GM19193 (cell line): ENCODE measurements around the gene LETMD1.

ENCODE experiments used
- POLR2A ChIP-seq: IDR thresholded peaks from 4 replicates; pipeline ENCODE4 v1.6.1; 2011; ENCODE audit not compliant: insufficient read depth, insufficient read length; ENCODE audit errors: extremely low read depth

LETMD1 gene

DNA sequence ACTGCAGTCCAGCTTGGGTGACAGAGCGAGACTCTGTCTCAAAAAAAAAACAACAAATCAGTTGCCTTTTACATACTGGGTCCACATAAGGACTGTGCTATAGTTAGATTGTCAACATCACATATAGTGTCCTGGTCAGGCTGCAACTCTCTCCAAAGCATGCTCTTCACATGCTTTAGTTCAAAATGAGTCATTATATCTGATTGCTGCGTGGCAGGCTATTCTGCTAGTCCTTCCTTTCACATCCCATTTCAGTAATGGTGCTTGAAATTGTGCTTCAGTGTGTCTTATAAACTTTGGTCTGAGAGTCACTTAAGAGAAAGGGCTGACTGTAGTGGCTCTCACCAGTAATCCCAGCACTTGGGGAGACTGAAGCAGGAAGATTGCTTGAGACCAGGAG is 6.9 kb downstream of the LETMD1 start:
- TF ChIP-seq POLR2A: no peak

- no peak for TF ChIP-seq POLR2A
Observed at GRCh38 chr12:51056242-51056641, 8.1 kb downstream of the LETMD1 start.

DNA sequence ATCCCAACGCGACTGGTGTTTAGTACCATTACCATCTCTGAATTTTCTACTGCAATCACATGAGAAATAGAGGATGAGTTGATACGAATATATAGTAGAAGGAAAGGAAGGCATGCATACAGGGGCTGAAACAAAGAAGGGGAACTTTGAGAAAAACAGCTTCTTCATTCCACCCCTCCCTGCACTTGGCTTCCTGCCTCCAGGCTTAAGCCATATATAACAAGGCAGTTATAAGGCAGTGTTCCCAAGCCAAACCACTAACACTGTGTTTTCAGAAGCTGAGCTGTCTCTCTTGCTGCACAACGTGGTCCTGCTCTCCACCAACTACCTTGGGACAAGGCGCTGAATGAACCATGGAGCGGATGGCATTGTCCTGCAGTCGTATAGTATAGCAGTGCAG is 11.0 kb downstream of the LETMD1 start:
- TF ChIP-seq POLR2A: no peak

- no peak for TF ChIP-seq POLR2A
Observed at GRCh38 chr12:51062631-51063397, 14.7 kb downstream of the LETMD1 start.

DNA sequence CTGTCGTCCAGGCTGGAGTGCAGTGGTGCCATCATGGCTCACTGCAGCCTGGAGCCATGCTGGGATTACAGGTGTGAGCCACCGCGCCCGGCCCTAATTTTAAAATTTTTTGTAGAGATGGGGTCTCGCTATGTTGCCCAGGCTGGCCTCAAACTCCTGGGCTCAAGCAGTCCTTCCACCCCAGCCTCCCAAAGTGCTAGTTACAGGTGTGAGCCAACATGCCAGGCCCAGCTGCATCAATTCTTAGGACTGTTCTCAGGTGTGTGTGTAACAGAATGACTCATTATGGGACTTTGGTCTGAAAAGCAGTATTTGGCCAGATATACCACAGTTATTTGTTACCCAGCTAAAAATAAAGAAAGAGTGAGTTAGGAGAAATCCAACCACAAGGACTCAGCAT is 17.4 kb downstream of the LETMD1 start:
- no peak for TF ChIP-seq POLR2A

GRCh38 chr12:51067229-51067628 is 19.1 kb downstream of the LETMD1 start:
- no peak for TF ChIP-seq POLR2A

DNA sequence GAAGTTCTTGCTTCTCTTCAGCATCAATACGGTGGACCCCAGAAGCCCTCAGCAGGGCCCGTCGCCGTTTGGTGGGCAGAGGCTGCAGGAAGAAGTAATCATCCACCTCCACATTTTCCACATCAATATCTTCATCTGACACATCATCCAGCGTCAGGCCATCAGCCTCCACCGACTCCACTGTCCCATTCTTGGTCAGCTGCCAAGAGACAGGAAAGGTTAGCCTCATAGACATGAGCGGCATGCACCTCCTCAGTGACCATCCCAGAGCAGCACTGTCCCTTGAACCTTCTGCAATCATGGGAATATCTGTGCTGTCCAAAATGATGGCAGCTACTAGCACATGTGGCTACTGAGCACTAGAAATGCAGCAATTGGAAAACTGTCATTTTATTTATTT is 19.6 kb downstream of the LETMD1 start:
- no peak for TF ChIP-seq POLR2A

DNA sequence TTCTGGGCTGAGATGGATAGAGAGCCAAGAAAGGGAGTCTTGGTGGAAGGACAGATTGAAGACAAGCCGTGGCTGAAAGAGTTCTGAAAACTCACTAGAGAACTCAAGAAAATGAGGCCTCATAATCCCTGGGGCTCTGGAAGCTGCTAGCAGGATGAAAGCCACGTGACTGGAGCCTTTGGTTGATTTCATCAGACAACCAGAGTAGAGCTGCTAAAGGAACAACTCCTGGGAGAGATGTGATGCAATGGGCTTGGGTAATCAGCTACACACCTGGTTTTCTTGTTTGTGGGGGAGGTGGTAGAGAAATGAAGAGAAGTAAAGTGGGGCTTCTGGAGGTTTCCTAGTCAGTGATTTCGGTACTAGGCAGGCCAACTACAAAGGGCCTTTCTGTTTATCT is 21.9 kb downstream of the LETMD1 start:
- no peak for TF ChIP-seq POLR2A

DNA sequence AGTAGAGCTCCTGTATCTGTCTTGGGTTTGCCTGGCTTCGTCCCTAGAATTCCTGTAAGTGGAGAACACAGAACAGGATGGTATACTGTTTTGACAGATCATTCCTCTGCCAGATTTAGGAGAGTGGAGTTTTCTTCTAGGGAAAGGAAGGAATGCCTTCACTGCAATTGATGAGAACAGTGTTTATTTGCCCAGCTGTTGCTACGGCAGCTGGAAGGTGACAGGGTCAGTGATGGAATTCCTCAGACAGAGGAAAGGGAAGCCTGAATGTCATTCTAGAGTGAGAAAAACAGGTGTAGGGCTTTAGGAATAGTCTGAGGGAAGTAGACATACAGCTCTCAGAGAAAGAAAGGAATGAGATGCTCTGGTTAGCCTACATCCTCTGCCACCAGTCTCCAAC is 23.5 kb downstream of the LETMD1 start:
- TF ChIP-seq POLR2A: no peak

DNA sequence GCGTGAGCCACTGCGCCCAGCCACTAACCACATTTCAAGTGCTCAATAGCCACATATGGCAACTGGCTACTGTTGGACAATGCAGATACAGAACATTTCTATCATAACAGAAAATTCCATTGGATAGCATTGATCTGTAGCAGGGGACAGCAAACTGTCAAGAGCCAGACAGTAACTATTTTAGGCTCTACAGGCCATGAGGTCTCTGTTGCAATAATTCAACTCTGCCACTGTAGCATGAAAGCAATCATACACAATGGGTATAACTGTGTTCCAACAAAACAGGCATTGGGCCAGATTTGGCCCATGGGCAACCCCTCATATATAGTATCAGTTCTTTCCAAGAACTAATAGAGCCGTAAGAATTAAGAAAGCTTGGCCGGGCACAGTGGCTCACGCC is 27.3 kb downstream of the LETMD1 start:
- TF ChIP-seq POLR2A: no peak

DNA sequence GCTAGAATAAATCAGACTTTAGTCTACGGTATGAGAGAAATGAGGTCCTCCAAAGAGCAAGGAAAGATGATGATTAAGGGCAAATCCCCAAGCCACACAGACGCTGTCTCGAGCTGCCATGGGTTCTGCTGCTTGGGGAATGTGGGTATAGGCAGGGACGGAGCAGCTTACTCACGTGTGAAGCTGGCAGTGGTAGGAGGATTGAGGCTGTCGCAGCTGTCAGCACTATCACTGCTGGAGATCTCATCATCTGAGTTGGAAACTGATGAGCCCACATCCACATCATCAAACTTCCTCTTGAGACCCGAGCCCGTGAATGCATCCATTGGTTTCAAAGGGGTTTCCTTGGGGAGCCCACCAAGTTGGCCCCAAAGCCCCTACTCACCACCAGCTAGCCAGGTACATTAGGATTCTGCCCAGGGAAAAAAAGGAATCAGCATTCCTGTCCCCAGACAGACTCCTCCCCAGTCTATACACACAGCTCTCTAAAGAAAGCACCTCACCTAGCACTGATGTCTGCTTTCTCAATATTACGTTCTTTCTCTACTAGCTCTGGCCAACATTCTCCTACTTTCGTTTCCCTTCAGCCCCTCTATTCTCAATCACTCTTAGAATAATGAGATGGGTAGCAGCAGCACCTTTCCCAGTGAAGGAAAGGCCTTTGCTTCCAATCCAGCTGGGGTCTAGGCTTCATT is 28.3 kb downstream of the LETMD1 start:
- no peak for TF ChIP-seq POLR2A

DNA sequence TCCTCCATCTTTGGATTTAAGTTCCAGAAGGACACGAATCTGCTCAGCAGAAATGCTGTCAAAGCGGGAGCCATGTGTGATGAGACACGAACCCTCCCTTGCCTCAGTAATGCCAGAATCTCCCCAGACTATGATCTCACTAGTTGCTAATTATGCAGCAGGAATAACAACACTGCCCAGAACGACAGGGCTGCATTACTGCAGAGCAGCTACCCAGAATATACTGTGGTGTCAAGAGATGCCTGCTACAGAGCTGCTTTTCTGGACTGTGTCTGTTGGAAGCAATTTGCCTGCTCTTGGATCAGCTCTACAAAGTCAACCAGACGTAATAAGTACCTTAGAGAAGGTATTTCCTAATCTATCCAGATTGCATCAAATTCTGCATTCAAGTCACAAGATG is 29.8 kb downstream of the LETMD1 start:
- no peak for TF ChIP-seq POLR2A

- no peak for TF ChIP-seq POLR2A
Observed at GRCh38 chr12:51080136-51080535, 32.0 kb downstream of the LETMD1 start.

DNA sequence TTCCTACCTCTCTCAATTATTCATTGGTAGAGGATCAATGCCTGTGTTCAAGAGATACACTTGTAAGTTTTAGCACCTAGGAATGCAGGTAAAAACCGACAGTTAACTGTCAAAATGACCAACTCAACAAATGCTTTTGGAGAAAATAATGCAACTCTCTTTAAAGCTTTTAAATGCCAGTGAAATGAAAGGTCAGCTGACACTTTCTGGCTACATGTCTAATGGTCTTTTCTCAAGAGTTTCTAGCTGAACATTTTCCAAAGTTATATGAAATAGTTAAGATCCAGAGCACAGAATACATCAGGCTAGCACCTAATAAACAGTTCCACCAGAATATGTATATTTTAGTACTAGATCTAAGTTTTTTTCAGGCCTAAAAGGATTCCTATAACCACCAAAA is 33.3 kb downstream of the LETMD1 start:
- no peak for TF ChIP-seq POLR2A

DNA sequence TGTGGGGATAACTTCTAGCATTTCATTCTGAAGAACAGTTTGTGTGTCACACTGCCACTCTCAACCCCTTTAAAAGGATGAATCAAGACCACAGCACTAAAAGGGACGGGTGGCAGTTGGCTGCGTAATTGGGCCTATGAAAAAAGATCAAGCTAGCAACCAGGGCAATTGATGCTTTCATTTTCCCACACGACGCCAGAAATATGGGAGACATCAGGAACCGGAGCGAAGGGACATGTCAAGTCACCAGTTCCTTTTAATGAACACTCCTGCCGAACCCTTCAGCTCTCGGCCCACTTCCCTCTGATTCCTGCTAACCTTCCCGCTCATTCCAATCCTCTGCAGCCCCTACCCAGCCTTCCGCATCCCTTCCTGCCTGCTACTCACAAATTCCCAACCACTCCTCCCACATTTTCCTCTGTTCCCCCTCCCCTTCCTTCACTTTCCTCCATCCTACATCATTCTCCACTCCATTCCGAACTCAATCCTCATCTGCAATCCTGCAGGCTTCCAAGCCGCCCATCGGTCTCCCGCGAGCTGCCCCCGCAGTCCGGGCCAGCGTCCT is 34.5 kb downstream of the LETMD1 start:
- no peak for TF ChIP-seq POLR2A
